GM21360 (cell line): ENCODE results near the gene MRPL16.
"Not testable (repeated sequence)": the region's sequence is repeated elsewhere in the genome, so short reads cannot be mapped to it uniquely, and the experiment has no call there.

ENCODE experiments used
- ATAC-seq: cut with Tn5 transposase; IDR thresholded peaks from one replicate; pipeline ENCODE4 v1.9.1; 2021; ENCODE audit warnings: mild to moderate bottlenecking, moderate library complexity; ENCODE audit not compliant: unreplicated experiment

Gene MRPL16

DNA sequence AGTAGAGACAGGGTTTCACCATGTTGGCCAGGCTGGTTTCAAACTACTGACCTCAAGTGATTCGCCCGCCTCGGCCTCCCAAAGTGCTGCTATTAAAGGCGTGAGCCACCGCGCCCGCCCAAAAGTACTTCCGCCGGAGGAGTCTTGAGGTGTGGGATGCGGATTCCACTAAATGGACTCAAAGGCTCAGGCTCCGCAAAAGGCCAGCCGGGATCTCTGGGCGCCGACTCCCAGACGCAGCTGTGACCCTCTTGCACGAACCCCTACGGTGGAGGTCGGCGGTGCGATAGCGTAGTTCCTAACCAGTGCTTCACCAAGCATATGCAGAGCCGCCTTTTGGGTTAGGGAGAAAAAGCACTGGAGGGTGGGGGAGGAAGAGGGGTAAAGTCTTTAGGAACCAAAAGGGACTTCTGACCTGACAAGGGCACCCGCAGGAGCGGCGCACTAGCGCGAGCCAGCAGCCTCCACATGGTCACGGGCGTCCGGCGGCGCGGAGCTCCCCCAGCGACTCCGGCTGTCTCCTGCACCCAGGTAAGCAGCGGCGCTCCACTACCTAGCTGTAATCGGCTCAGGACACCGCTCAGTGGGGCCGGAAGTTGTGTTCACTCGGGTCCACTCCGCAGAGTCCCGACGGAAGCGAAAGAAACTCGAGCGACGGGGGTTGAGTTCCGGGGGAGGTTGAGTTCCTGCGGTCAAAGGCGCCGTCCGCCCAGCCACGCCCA, at the start of gene MRPL16:
Gene MRPL16 (minus strand): TSS at position 590 of the 722 bp plus-strand sequence. CDS start 120 bp downstream, at position 470.
- ATAC-seq: peak; percentile 92

DNA sequence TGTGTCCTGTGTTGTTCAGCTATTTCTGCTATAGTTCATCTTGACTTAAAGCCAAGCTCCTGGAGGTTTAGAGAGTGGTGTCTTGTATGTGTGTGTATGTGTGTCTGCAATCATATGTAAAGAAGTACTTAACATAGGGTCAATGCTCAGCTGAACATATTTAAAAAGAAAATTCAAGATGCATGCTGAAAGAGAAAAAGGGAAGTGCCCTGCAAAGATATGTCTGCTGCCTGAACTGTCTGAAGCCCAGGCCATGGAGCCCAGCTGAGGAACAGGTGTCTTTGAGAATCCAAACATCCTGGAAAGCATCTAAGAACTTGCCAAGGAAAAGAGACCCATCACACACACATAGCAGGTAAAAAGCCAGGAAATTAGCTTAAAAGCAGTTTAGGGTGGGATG, 49.1 kb upstream of the MRPL16 start:
- ATAC-seq: no peak

DNA sequence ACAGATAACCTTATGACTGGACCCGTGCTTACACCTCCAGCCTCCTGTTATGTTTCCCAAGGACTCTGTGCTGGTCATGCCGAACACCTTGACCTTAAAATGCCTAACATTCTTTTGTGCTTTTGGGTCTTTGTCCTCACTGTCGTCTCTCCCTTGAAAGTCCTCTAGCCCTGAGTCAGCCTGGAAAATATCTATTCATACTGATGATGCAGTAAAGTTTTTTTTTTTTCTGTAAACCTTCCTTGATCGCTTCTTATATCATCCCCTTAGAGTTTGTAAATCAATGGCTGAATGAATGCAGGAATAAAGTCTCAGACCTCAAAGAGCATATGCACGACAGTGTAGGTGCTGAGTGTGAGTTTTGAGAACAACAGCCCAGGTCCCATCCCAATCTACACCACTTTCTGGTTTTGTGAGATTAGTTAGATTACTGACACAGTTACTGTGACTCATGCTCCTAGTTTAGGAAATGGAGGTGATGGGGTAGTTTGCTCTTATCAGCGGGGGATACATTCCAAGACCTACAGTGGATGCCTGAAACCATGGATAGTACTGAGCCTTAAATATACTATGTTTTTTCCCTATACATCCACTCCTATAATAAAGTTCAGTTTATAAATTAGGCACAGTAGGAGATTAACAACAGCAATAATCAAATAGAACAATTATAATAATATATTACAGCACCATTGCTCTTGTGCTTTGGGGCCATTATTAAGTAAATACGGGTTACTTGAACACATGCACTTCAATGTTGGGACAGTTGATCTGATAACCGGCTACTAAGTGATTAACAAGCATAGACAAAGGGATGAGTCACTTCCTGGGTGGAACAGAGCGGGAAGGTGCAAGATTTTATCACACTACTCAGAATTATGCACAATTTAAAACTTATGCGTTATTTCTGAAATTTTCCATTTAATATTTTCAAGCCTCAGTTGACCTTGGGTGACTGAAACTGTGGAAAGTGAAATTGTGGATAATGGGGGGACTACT, 47.2 kb upstream of the MRPL16 start:
- ATAC-seq: no peak

DNA sequence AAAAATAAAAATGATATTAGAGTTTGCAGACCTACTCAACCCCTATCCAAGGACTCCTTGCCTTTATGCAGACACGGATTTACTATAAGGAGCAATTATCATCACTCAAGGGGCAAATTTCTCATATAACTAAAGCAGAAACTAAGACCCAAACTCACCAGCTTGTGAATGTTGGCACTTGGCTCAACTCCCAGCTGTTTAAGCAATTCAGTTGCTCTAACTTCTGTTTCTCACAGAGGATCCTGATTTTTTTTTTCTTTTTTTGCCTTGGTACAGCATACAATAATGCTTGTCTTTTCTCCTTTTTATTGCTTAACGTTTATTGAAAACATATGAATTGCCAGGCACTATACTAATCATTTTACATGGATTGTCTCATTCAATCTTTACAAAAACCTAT, 44.3 kb upstream of the MRPL16 start:
- no peak for ATAC-seq

DNA sequence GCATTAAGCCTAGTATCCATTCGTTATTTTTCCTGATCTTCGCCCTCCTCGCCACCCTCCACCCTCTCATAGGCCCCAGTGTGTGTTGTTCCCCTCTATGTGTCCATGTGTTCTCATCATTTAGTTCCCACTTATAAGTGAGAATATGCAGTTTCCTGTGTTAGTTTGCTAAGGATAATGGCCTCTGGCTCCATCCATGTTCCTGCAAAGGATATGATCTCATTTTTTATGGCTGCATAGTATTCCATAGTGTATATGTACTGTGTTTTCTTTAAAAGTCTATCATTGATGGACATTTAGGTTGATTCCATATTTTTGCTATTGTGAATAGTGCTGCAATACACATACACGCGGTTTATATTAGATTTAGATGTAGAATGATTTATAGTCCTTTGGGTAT, 40.8 kb upstream of the MRPL16 start:
- not testable (repeated sequence) for ATAC-seq

DNA sequence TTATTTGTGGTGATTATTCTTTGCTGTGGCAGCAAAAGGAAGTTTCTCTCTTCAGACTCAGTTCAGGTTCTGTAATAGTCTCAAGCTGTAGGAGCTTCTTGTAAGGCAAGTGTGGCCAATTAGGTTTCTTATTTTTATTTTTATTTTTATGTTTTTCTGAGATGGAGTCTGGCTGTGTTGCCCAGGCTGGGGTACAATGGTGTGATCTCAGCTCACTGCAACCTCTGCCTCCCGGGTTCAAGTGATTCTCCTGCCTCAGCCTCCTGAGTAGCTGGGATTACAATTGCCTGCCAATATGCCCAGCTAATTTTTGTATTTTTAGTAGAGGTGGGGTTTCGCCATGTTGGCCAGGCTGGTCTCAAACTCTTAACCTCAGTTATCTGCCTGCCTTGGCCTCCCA, 39.0 kb upstream of the MRPL16 start:
- not testable (repeated sequence) for ATAC-seq

DNA sequence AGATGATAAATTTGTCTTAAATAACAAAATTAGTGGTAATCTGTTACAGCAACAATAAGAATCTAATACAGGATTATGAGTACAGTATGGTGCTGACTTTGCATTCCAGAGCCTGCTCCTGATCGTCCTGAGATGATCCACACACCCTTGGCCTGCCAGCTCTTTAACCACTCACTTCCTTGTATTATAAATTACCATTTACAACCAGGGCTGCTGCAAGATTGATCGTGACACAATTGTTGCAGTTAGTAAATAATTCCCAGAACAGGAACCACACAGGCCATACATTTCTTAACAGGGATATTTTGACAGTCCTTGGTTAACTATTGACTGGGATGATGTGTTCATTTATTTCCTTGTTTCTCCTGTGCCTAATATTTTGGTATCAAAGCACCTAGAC, 38.6 kb upstream of the MRPL16 start:
- ATAC-seq: no peak

DNA sequence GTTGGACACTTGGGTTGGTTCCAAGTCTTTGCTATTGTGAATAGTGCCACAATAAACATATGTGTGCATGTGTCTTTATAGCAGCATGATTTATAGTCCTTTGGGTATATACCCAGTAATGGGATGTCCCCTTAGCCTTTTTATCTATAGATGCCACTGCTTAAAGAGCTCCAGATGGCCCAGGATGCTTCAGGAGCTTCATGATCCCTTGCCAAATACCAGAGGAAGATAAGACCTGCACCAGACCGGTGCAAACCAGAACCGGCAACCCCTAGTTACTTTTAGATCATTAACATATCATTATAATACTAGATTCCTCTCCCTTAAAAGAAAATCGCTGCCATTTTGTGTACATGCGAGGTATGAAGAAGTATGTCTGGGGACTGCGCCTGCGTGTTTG, 37.9 kb upstream of the MRPL16 start:
- not testable (repeated sequence) for ATAC-seq

DNA sequence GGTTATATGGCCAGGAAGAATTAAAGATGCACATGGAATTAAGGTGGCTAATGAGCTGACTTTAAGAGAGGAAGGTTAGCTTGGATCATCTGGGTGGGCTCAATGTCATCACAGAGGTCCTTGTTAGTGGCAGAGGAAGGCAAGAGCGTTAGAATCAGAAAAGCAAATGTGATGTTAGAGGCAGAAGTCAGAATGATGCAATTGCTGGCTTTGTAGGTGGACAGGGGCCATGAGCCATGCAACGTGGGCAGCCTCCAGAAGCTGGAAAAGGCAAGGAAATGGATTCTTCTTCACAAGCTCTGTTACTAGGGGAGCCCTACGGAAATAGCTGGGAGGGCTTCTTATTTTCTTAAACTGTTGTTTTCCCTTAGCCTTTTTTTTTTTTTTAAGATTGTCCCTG, 37.0 kb upstream of the MRPL16 start:
- ATAC-seq: no peak

DNA sequence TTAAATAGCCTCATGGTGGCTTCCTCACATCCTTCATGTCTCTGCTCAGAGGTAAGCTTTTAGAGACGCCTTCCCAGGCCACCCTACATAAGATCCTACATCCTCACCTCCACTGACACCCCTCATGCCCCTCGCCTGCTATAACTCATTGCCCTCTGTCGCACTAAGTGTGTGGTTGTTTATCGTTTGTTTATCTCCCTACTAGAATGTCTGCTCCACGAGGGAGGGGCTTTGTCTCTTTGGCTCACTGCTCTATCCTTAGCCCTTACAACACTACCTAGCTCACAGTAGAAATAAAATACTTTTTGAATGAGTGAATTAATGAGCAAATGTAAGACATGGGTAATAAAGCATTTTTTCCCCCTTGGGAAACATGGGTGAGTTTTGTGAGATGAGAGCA, 36.0 kb upstream of the MRPL16 start:
- no peak for ATAC-seq

DNA sequence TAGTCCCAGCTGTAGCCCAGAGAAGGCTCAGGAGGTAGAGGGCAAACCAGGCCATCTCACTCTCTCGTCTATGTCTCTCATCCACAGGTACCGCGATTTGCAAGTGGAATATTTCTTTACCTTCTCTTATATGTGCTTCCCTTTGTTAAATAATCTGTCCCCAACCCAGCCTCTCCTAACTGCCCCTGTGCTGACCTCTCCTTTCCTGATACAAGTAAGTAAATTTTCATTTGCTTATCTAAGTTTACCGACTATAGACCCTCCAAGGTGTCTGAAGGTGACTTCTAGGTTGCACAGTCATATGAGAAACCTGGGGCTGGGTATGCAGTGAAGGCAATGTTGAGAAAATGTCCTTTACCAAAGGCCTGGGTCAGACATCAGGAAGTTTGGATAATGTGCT, 34.8 kb upstream of the MRPL16 start, which contains the start of gene CBLIF:
Gene CBLIF (minus strand): TSS at position 101 of the 400 bp plus-strand sequence. CDS start 46 bp downstream, at position 55.
- no peak for ATAC-seq

DNA sequence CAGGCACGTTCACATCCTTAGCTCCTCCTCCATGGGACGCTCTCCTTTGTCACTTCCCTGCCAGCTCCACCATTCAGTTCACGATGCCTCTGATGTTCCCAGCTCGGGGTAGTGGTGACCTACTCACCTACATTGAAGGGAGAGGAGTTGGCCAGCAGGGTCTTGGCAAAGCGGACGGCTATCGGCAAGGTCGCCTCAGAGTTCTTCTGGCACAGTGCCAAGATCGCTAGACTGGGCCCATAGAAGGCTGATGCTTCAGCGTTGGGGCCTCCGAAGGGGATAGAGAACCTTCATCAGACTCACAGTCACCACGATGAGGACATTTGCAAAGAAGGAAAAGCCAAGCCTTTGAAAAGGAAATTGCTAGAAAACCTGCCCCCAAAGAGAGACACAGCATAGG, 31.7 kb upstream of the MRPL16 start:
- no peak for ATAC-seq

DNA sequence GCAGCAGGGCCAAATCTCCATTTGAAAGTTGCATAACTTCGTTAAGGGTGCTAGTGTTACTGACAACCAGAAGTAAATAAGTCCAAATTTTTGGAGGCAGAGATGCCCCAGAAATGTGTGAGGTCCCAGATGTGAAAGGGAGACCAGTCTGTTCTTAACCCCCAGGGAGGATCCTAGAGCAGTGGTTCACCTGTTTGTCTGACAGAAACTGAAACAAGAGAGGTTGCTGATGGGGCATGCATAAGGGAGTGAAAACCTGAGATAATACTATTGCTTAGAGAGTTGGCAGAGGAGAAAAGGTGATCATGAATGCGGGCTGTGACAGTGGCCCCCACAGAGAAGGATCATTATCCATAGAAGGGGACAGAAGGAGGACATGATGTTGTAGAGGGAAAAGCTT, 30.9 kb upstream of the MRPL16 start:
- no peak for ATAC-seq

DNA sequence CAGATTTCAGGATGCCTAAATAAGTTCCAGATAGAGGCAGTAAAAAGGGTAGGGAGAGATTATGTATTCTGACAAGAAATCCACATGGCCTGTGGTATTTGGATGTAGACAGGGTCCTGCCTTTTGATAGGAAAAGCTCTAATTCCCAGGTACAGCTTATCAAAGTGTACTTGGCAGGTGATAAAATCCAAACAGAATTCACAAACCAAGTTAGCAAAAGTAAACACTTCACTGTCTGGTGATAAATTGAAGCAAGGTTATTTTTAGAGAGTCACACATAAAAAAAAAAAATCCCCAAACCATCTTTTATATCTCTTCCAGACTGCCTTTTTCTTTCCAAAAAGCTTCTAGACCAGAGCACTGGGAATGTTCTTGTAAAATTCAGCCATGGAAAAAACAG, 29.0 kb upstream of the MRPL16 start:
- ATAC-seq: no peak

DNA sequence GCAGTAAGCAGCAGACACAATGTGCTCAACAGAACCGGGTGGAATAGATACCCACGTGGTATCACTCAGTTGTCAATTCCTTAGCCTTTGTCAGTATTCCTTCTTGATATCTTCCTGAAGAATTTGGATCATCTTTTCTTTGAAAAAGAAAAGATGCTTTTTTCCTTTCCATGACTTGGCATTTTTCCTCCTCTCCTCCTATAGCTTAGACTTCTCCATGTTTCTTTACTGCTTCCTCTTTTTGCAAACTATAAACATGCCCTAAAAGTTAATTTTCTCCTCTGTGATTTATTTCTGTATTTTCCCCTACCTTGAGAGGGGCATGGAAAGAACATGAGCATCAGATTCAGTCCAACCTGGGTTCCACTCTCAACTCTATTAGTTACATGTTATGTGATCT, 23.0 kb upstream of the MRPL16 start:
- no peak for ATAC-seq

DNA sequence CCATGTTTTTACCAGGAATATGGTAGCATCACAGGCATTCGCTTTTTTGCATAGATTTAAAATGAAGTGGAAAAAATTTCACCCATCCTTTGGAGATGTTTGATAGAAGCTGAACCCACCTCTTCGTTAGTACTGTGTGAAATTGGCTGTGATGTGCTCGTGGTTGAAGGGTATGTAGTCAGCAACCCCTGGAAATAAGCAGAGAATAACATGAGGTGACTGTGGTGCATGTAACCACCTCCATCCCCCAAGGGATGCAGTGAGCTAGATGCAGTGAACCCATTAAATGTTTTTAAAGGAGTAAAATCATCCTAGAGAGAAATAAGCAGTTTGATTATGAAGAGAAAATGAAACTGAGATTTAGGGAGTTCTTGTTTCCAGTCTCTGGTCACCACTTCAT, 18.8 kb upstream of the MRPL16 start:
- ATAC-seq: no peak

DNA sequence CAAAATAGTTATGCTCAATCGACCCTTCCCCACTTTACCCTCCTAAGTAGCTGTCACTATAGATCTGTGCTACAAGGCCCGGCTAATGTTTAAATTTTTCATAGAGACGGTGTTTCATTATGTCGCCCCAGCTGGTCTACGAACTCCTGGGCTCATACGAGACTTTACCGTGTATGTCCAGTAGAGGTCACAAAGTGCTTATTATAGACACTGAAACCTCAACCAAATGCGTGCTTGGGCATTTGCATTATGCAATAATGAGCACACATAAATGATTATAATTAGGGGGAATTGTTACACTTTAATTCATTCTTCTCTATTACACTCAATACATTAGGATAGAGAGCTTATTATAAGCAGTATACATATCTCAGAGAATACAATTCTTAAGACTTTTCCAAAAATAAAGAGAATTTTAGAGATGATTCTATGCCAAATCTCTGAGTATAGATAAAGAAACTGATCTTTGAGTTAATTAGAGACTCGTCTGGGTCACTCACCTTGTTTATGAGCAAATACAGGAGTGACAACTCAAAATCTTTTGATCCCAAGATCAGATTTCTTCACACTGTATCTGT, 12.5 kb upstream of the MRPL16 start:
- ATAC-seq: peak; percentile 85

DNA sequence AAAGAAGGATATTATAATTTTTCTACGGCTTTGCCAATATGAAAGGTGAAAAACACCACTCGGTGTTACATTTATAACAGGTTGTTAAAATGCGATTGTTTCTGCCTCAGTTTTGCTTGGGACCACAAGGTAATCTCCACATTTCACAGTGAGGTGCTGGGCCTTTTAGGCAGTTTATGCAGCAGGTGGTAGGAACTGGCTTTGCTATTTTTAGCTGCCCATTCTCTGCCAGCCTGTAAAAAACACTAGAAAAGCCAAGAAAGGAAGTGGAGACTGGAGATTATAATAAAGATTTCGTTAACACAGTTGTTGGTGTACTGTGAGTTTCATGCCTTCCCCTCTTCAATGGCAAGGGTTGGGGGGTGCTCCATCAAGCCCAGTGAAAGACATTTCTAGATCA, 8.0 kb upstream of the MRPL16 start:
- no peak for ATAC-seq

DNA sequence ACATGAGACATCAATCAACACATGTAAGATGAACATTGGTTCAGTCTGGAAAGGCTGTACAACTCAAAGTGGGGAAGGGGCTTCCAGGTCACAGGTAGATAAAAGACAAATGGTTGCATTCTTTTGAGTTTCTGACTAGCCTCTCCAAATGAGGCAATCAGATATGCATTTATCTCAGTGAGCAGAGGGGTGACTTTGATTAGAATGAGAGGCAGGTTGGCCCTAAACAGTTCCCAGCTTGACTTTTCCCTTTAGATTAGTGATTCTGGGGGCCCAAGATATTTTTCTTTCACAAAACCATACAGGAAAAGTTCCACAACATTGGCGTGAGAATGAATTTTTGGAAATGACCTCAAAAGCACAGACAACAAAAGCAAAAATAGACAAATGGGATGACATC, 5.9 kb upstream of the MRPL16 start:
- ATAC-seq: not testable (repeated sequence)

DNA sequence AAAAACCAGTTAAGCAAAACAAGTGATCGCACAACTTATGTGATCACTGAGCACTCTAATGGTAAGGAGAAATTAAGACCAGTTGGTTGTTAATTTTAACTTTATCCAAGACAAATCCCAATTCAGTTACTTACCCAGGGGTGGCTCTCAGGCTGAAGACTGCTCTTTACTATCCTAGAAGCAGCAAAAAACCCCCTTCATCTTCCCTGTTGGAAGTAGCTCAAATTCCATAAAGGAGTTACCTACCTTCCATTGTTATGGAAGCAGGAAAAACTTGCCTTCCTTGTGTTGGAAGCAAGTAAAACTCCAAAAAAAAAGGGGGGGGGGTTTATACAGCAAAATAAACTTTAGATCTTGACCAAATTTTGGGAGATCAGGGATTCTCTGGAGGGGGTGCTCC, 5.2 kb upstream of the MRPL16 start:
- no peak for ATAC-seq

DNA sequence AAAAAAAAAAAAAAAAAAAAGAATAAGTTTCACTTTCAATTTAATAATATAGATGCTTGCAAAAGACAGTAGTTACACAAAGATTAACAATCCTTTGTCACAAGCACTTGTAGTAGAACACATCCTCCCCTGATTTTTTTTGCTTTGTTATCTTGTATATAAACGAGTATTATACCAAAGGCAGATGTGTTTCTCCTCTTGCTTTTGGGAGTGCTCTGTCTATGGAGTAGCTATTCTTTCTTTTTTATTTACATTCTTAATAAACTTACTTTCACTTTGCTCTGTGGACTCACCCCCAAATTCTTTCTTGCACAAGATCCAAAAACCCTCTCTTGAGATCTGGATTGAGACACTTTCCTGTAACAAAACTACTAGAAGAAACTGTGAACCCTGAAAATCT, 3.4 kb upstream of the MRPL16 start:
- no peak for ATAC-seq

DNA sequence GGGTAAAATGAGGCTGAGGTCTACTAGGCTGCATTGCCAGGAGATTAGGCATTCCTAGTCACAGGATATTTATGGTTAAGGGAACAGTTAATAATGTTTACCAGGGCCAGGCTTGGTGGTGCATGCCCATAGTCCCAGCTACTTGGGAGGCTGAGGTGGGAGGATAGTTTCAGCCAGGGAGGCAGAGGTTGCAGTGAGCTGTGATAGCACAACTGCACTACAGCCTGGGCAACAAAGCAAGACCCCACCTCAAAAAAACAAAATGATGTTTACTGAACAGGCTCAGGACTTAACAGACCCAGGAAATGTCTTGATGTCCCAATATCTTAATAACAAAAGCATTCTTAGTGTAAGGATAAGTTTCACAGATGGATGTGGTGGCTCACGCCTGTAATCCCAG, 2.8 kb upstream of the MRPL16 start:
- ATAC-seq: no peak
